ENCODE measurements around the gene NFIB.

Gene NFIB

DNA sequence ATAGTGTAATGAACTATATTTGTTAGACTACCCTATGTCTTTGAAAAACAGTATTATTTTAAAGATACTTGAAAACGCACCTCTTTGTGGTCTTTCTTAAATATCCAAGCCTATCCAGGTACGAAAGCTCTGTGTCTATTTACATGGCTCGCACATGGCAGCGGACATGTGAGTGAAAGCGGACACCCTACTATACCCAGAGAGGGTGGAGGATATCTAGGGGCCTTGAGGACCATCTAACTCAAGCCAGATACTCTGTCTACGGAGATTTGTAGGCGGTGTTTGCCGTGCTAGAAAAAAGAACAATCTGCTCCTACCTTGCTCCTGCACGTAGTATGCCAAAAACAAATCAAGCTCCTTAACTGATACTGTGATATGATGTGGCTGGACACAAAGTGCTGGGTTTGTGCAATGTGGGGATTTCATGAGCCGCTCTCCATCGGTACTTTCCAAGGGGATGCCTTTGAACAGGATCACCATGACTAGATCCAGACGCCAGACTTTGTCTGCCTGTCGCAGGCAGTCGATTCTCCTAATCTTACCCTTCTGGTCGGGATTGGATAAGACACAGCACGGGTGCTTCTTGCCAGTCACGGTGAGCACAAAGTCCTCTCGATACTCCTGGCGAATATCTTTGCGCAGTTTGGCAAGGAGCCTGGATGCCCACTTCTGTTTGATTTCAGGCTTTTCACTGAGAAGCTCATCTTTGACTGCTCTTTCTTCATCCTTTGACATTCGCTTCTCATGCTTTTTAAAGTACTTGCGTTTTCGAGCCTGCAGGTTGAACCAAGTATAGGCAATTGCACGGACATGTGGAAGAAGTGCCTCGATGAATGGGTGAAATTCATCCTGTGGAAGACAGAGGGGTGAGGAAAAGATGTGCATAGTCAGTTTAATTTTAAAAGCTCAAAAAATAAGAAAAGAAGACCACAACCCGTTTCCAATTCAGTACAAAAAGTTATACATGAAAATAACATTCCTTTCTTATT, 7.0 kb downstream of the NFIB start:
- Mint-ChIP-seq H3K9me3 (no peaks in the 10 kb centered on the region), H3K36me3 (no peaks in the 10 kb centered on the region), H3K27ac (no peak overlapping the region), H3K4me3 (no peak overlapping the region), H3K4me1 (no peaks in the 10 kb centered on the region)
- no peak for DNase-seq (ENCODE audit: low spot score in 2 of 2)
- no peak for ATAC-seq

DNA sequence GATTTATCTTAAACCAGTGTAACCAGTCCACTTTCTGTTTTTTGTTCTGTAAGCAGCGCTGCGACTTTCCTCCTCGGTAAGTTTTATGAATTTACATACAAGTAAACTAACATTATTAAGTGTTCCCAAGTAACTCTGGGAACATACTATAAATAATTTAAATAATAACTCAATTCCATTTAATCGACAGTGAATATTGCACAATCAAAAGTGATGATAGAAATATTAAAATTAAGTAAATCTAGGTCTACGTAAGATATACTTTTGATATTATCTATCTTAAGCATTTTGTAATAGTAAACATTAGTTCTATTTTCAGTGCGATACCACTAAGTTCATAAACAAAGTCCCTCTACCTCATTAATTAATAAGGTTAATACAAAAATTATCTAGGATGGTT, 7.8 kb downstream of the NFIB start:
- H3K4me1 Mint-ChIP-seq: no peaks in the 10 kb centered on the region
- H3K27ac Mint-ChIP-seq: no peak overlapping the region

DNA sequence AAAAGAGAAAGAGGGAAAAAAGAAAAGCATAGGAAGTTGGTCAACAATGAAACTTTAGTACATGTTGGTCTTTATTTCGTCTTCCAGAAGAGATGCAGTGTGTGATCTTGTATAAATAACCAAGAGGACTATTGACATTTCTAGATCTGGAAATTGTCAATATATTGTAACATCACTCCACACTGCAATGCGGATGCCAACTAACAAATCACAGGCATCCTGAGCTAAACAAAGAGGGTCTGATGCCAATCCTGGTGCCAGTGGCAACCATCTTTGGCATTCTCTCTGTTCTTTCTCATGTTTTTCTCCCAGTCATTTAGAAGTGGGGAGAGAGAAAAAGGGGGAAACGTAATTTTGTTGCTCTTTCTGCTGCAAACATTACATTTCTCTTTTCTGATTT, 9.7 kb downstream of the NFIB start:
- no peak overlapping the region for H3K27ac Mint-ChIP-seq
- no peaks in the 10 kb centered on the region for H3K9me3 Mint-ChIP-seq
- no peaks in the 10 kb centered on the region for H3K36me3 Mint-ChIP-seq
- DNase-seq (ENCODE audit: low spot score in 2 of 2) (no peak), ATAC-seq (no peak)
- no peaks in the 10 kb centered on the region for H3K4me1 Mint-ChIP-seq
- no peak overlapping the region for H3K4me3 Mint-ChIP-seq

More for the DNA sequence above, 7.8 kb downstream of the NFIB start:
- H3K4me3 Mint-ChIP-seq: no peak overlapping the region
- no peaks in the 10 kb centered on the region for H3K36me3 Mint-ChIP-seq
- DNase-seq (ENCODE audit: low spot score in 2 of 2): no peak
- ATAC-seq: no peak
- no peaks in the 10 kb centered on the region for H3K9me3 Mint-ChIP-seq

DNA sequence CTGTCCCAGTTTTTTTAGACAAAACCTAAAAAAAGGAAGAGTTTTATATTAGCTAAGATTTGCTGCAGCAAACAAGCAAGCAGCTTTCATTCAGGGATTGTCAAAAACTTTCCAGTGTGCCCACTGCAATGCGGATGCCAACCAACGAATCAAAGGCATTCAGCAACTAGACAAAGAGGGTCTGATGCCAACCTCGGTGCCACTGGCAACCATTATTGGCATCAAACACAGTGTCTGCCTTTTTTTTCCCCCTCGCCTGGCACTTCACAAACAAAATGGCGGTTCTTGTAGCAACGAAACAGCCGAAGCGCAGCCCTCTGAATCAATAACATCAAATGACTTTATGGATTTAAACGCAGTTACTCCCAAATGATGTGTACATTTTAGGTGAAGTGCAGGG, 10.4 kb downstream of the NFIB start:
- ATAC-seq: no peak
- no peaks in the 10 kb centered on the region for H3K9me3 Mint-ChIP-seq
- H3K36me3 Mint-ChIP-seq: no peaks in the 10 kb centered on the region
- no peak overlapping the region for H3K4me3 Mint-ChIP-seq
- H3K27ac Mint-ChIP-seq: no peak overlapping the region
- DNase-seq (ENCODE audit: low spot score in 2 of 2): no peak
- H3K4me1 Mint-ChIP-seq: no peaks in the 10 kb centered on the region

DNA sequence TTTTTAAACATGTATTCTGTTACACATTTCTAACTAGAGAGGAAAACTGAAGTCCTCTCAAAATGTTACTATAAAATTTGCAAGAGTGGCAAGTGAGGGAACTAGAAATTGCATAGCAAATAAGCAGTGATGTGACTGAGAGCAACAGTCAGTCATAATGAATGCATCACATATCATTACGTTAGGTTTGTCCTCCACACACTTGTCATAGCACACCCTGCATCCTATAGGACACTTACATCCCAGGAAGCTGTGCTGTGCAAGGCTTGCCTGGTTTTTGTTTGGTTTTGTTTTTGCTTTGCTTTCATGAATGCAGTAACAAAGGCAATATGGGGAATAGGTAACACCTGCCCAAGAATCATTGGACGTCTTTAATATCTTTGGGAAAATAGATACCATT, 10.8 kb downstream of the NFIB start:
- Mint-ChIP-seq H3K4me3 (no peak overlapping the region), H3K27ac (no peak overlapping the region), H3K36me3 (no peaks in the 10 kb centered on the region), H3K9me3 (no peaks in the 10 kb centered on the region), H3K4me1 (no peaks in the 10 kb centered on the region)
- DNase-seq (ENCODE audit: low spot score in 2 of 2): no peak
- ATAC-seq: no peak

DNA sequence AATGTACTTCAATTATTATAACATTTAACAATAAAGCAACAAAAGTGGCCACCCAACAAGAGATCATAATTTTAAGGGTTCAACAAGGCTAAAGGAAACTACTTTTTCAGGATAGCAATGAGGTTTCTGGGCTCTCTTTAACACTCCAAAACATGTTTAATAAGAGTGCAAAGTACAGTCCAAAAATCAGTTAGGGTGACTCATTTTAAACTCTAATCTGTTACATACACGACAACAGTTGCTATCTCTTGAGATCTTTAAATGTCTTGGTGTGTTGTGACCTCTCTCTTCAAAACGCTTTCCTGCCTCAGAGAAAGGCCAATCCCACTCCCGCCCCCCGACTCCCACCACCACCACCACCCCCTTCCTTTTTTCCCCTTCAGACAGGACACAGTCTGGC, 11.5 kb downstream of the NFIB start:
- H3K4me1 Mint-ChIP-seq: no peaks in the 10 kb centered on the region
- H3K36me3 Mint-ChIP-seq: no peaks in the 10 kb centered on the region
- no peaks in the 10 kb centered on the region for H3K9me3 Mint-ChIP-seq
- ATAC-seq (no peak), DNase-seq (ENCODE audit: low spot score in 2 of 2) (no peak)
- H3K4me3 Mint-ChIP-seq: no peak overlapping the region
- no peak overlapping the region for H3K27ac Mint-ChIP-seq

DNA sequence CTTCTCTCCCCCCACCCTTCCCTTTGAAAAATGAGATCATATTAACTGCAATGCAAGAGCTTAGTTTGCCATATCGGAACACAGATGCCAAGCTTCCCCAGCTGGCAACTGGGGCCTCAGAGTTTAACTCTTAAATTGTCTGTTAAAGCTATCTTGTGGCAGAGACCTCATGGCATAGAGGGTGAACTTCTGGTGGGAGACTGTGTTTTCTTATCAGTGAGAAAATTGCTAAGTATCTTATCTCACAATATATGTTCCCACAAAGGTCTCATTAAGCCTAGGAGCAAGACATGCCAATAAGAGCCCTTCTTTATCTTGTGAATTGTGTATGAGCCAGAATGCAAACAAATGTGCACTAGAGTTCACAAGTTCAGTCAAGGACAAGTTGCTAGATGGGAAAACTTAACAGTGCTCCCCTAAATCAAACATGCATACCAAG, 12.3 kb downstream of the NFIB start:
- Mint-ChIP-seq H3K4me1 (no peaks in the 10 kb centered on the region), H3K27ac (no peak overlapping the region), H3K36me3 (no peaks in the 10 kb centered on the region), H3K9me3 (no peaks in the 10 kb centered on the region), H3K4me3 (no peak overlapping the region)
- DNase-seq (ENCODE audit: low spot score in 2 of 2) (no peak), ATAC-seq (no peak)

DNA sequence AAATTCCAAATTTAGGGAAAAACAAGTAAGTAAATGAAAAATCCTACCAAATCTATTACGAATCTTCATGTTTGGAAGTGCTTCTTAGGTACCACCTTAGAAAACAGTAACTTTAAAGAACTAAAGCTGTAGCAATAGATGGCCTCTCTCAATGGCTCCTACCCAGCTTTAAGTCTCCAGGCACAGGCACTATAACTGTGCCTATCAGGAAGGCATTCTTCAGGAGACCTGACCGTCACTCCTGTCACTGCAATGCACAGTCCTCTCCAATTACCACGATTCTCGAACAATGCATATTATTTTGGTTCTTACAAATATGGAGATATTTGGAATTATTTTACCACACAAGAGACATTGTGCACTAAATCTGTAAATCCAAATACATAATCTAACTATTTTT, 12.9 kb downstream of the NFIB start:
- Mint-ChIP-seq H3K4me3 (no peak overlapping the region), H3K4me1 (no peaks in the 10 kb centered on the region), H3K36me3 (no peaks in the 10 kb centered on the region), H3K27ac (no peak overlapping the region), H3K9me3 (no peaks in the 10 kb centered on the region)
- no peak for ATAC-seq
- DNase-seq (ENCODE audit: low spot score in 2 of 2): no peak

DNA sequence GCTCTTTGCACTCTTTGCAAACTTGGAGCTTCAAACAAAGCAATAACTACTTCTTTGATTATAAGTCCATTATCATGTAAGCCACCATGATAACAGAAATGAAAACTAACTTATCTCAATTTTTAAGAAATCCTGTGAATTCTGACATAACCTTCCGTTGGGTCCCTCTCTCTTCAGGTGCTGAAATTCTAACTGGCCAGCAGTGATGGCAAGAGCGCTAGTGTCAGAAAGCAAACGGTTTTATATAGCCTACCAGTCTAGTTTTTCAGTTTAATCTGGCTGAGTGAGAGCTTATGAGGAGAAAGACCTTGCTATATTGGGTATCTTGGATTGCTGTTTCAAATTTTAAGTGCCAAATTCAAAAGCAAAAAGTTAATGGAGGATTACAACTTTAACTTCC, 13.4 kb downstream of the NFIB start:
- Mint-ChIP-seq H3K4me1 (no peaks in the 10 kb centered on the region), H3K9me3 (no peaks in the 10 kb centered on the region), H3K36me3 (no peaks in the 10 kb centered on the region), H3K27ac (no peak overlapping the region), H3K4me3 (no peak overlapping the region)
- no peak for DNase-seq (ENCODE audit: low spot score in 2 of 2)
- ATAC-seq: no peak

DNA sequence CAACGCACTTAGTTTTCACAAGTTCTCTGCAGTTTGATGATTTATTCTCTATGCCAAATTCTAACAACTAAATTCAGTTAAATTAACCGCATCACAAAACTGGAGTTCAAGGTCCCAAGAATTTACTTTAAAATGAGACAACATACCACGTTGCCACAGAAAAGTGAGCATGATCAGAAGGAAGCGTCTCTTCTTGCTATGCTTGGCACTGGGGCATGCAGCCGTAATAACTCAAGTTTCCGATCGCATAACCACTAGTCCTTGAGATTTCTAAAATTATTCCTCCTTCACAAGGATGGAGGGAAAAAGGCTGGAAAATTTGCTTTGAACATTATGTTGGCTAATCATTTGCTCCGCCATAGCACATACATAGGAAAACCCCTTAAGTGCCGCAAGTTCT, 13.9 kb downstream of the NFIB start:
- DNase-seq (ENCODE audit: low spot score in 2 of 2) (no peak), ATAC-seq (no peak)
- H3K36me3 Mint-ChIP-seq: no peaks in the 10 kb centered on the region
- H3K9me3 Mint-ChIP-seq: no peaks in the 10 kb centered on the region
- H3K27ac Mint-ChIP-seq: no peak overlapping the region
- no peak overlapping the region for H3K4me3 Mint-ChIP-seq
- H3K4me1 Mint-ChIP-seq: no peaks in the 10 kb centered on the region

DNA sequence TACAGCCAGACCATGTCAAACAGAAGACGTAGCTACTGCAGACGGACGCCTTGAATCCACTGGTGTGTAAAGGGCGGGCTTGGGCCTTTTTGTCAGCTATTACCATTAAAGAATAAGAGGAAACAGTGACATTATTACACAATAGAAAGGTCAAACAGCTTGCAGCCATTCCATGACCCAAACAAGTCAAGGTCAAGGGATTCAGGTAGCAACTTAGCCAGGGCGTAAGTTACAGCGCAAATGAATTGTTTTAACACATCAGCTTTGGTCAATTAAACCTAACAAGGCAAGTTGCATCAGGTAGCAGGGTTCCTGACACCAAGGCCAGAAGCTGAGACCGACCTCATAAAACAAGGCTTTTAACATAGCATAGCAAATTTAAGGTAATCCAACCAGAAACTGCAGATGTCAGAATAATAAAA, 15.3 kb downstream of the NFIB start:
- H3K36me3 Mint-ChIP-seq: no peaks in the 10 kb centered on the region
- H3K27ac Mint-ChIP-seq: no peak overlapping the region
- no peak overlapping the region for H3K4me3 Mint-ChIP-seq
- H3K9me3 Mint-ChIP-seq: no peaks in the 10 kb centered on the region
- H3K4me1 Mint-ChIP-seq: no peaks in the 10 kb centered on the region
- ATAC-seq (no peak), DNase-seq (ENCODE audit: low spot score in 2 of 2) (no peak)

DNA sequence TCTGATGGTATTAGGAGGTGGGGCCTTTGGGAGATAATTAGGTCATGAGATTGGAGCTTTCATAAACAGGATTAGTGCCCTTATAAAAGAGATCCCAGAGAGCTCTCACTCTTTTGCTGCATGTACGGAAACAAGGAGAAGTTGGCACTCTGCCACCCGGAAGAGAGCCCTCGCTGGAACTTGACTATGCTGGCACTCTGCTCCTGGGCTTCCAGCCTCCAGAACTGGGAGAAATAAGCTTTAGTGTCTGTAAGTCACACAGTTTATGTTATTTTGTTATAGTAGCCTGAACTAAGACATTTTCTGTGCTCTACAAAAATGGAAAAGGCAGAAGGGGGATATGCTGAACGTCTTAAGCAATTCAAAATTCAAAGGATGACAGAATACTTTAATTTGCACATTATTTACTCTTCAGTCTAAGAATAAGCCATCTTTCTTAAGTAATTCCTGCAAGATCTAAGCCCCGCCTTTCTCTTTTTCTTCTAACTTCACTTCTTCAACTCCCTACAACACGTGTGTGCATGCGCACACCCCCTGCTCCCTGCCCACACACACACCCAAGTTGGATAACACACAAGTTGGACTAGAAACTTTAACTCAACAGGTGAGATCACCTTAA, 17.3 kb downstream of the NFIB start:
- H3K9me3 Mint-ChIP-seq: no peaks in the 10 kb centered on the region
- ATAC-seq: no peak
- H3K27ac Mint-ChIP-seq: no peak overlapping the region
- no peak overlapping the region for H3K4me3 Mint-ChIP-seq
- no peaks in the 10 kb centered on the region for H3K4me1 Mint-ChIP-seq
- H3K36me3 Mint-ChIP-seq: no peaks in the 10 kb centered on the region
- DNase-seq (ENCODE audit: low spot score in 2 of 2): no peak

DNA sequence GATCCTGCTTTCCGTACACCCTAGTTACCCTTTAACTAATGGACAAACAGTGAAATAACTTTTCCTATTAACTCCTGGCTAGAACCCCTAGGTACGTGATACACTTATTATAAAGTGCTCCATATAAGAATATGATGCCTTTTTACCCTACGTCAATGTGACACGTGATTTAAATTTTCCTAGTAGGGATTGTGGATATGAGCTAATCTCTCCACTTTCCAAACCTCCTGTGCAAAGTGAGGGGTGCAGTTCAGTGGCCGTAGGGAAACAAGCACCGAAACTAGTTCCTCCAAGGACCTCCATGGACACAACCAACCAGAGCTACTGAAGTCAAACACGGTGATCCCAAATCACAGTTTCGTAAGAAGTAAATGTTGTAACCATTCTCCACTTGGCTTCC, 19.3 kb downstream of the NFIB start:
- Mint-ChIP-seq H3K4me3 (no peak overlapping the region), H3K27ac (no peak overlapping the region), H3K4me1 (no peaks in the 10 kb centered on the region), H3K9me3 (no peaks in the 10 kb centered on the region), H3K36me3 (no peaks in the 10 kb centered on the region)
- ATAC-seq (no peak), DNase-seq (ENCODE audit: low spot score in 2 of 2) (no peak)

DNA sequence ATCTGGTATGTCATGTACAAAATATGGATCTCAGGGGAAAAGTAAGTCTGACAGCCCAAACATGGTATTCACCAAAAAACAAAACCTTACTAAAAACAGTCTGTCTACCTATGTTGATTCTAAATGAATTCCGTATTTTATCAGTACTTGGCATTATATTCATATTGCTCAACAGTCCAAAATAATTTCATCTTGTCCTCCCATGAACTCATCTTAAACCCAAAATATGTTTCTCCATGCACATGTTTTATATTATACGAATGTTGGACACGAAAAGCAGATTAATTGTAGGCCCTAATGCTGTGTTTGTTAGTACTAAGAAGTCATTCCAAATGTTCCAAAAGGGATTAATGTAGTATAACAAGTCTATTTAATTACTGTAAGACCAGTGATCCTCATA, 20.1 kb downstream of the NFIB start:
- H3K9me3 Mint-ChIP-seq: no peaks in the 10 kb centered on the region
- no peaks in the 10 kb centered on the region for H3K36me3 Mint-ChIP-seq
- DNase-seq (ENCODE audit: low spot score in 2 of 2): no peak
- H3K4me1 Mint-ChIP-seq: no peaks in the 10 kb centered on the region
- H3K4me3 Mint-ChIP-seq: no peak overlapping the region
- ATAC-seq: no peak
- no peak overlapping the region for H3K27ac Mint-ChIP-seq

DNA sequence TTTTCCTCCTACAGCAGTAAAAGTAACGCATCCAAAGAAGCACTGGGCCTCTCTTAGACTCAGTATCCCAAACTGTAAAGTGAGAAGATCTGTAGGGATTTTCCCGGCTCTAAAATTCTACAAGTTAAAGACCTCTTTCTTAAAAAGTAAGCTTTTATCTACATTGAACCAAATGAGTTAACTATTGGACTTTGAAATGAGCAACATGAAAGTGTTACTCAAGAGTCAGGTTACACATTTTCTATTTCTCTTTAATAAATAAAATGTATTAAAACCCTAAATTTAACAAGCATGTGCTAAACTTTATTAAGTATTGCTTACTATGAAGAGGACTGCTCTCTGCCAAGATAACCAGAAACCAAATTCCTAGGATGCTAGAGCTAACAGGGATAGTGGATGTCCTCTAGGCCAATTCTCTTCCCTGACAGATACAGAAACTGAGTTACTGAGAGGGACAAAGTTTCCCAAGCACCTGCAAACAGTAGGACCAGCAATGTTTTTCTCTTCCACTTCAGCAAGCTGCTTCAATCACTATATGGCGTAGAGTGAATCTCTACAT, 21.7 kb downstream of the NFIB start:
- ATAC-seq: no peak
- H3K4me1 Mint-ChIP-seq: no peaks in the 10 kb centered on the region
- H3K9me3 Mint-ChIP-seq: no peaks in the 10 kb centered on the region
- no peak for DNase-seq (ENCODE audit: low spot score in 2 of 2)
- no peak overlapping the region for H3K4me3 Mint-ChIP-seq
- no peak overlapping the region for H3K27ac Mint-ChIP-seq
- H3K36me3 Mint-ChIP-seq: no peaks in the 10 kb centered on the region

DNA sequence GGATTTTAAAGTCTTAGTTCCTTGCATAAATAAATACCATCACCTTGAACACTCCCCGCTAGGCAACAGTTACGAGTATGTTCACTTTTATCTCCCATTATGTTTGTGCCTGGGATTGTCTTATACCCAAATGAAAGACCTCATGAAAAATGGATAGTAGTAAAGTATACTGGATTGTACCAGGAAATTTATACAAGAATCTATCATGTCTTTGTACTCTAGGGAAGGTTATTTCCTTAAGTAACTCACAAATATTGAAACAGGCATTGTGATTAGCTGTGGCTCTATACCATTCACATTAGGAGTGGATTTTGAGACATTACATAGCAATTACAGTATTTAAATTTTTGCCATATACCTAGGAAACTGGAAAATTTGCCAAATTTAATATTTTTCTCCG, 24.0 kb downstream of the NFIB start:
- ATAC-seq: no peak
- Mint-ChIP-seq H3K4me1 (no peaks in the 10 kb centered on the region), H3K36me3 (no peaks in the 10 kb centered on the region), H3K27ac (no peak overlapping the region), H3K9me3 (no peaks in the 10 kb centered on the region), H3K4me3 (no peak overlapping the region)
- DNase-seq (ENCODE audit: low spot score in 2 of 2): no peak
